HG03095 (cell line): ENCODE data around the gene ATP5MG.
"Not testable (repeated sequence)": the region's sequence is repeated elsewhere in the genome, so short reads cannot be mapped to it uniquely, and the experiment has no call there.

Experiments
- ATAC-seq: cut with Tn5 transposase; IDR thresholded peaks from one replicate; pipeline ENCODE4 v1.9.1; 2021; ENCODE audit warnings: moderate library complexity; ENCODE audit not compliant: unreplicated experiment

ATP5MG gene

GRCh38 chr11:118401151-118401879, at the start of gene ATP5MG:
Gene ATP5MG (plus strand): TSS chr11:118401606. CDS start chr11:118401666, 60 bp downstream.
- ATAC-seq: peak; percentile 52

GRCh38 chr11:118353084-118353710, 48.2 kb upstream of the ATP5MG start:
- ATAC-seq: no peak

- no peak for ATAC-seq
These were observed 43.3 kb upstream of the ATP5MG start for GRCh38 chr11:118358071-118358470.

- peak; percentile 88 for ATAC-seq
These were observed 42.0 kb upstream of the ATP5MG start, which contains the start of gene UBE4A for GRCh38 chr11:118359295-118359958. Gene UBE4A (plus strand): TSS chr11:118359600. CDS start chr11:118365081, 5,481 bp downstream.

- no peak for ATAC-seq
These were observed 36.3 kb upstream of the ATP5MG start for GRCh38 chr11:118364956-118365615.

GRCh38 chr11:118366287-118366686, 35.1 kb upstream of the ATP5MG start:
- ATAC-seq: no peak

GRCh38 chr11:118370774-118371173, 30.6 kb upstream of the ATP5MG start:
- no peak for ATAC-seq

GRCh38 chr11:118373263-118373662, 28.1 kb upstream of the ATP5MG start:
- ATAC-seq: no peak

GRCh38 chr11:118373871-118374270, 27.5 kb upstream of the ATP5MG start:
- ATAC-seq: no peak

- no peak for ATAC-seq
These were observed 26.7 kb upstream of the ATP5MG start for GRCh38 chr11:118374729-118375128.

- no peak for ATAC-seq
These were observed 25.4 kb upstream of the ATP5MG start for GRCh38 chr11:118375978-118376377.

- no peak for ATAC-seq
These were observed 21.9 kb upstream of the ATP5MG start for GRCh38 chr11:118379497-118379896.

GRCh38 chr11:118380571-118380970, 20.8 kb upstream of the ATP5MG start:
- no peak for ATAC-seq

GRCh38 chr11:118382954-118383353, 18.5 kb upstream of the ATP5MG start:
- ATAC-seq: no peak

- no peak for ATAC-seq
These were observed 17.7 kb upstream of the ATP5MG start for GRCh38 chr11:118383657-118384056.

- no peak for ATAC-seq
These were observed 5.3 kb upstream of the ATP5MG start for GRCh38 chr11:118396097-118396501.

GRCh38 chr11:118397448-118397847, 4.0 kb upstream of the ATP5MG start:
- ATAC-seq: no peak

- ATAC-seq: peak; percentile 44
These were observed 2.4 kb upstream of the ATP5MG start for GRCh38 chr11:118398791-118399559.

- peak; percentile 6 for ATAC-seq
These were observed 629 bp downstream of the ATP5MG start for GRCh38 chr11:118401880-118402590.

GRCh38 chr11:118402594-118402993, 1.2 kb downstream of the ATP5MG start:
- ATAC-seq: not testable (repeated sequence)
